HG03060 (cell line): ENCODE results near the gene CDK12.

ENCODE experiments used
- ATAC-seq: cut with Tn5 transposase; IDR thresholded peaks from one replicate; pipeline ENCODE4 v1.9.1; 2021; ENCODE audit warnings: low read depth, moderate number of reproducible peaks; ENCODE audit not compliant: unreplicated experiment

CDK12 gene

DNA sequence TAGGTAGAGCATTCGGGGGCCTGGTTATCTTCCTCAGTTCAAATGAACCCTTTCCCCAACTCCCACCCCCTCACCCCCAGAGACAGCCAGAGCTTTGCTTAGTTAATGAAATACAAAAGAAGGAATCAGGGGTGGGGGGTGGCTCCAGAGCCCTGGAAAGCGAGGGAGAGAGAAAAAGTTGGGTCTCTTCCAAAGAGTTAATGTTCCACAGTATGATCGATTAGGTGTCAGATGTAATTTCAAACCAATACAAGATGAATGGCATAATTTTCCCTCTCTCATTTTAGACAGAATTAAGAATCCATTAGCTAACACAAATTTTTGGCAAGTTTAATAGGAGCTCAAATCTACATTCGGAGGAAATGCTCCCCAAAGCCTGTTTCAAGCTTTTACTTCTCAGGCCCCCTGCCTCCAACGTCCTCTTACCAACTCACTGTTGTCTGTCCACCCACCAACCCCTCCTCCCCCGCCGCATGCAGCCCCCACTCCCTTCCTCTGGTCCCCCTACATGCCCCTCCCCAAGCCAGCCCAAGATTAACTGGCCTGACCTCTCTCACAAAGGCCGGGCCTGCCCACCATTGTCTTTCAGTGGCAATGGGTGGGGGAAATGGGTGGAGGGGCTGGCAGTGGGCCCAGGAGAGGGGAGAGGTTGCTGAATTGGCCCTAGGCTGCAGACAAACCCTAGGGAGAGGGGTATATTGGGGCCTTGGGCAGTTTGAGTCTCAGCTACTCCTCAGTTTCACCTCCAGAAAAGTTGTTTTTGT is 118.2 kb downstream of the CDK12 start:
- no peak for ATAC-seq

DNA sequence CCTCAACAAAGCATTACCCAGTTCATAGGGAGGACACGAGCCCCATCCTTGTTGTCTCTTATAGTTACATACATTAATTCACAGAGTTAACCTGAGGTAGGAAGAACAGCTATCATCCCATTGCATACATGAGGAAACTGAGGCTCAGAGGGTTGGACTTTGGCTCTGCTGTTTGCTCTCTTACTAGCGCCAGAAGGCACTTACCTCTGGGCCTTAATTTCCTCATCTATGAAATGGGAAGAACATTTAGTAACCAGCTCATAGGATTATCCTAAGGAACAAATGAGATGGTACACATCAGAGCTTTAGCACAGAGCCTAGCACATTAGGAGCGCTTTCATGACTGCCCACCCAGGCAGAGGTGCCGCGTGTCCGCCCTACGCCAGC is 118.8 kb downstream of the CDK12 start:
- ATAC-seq, result no peak

DNA sequence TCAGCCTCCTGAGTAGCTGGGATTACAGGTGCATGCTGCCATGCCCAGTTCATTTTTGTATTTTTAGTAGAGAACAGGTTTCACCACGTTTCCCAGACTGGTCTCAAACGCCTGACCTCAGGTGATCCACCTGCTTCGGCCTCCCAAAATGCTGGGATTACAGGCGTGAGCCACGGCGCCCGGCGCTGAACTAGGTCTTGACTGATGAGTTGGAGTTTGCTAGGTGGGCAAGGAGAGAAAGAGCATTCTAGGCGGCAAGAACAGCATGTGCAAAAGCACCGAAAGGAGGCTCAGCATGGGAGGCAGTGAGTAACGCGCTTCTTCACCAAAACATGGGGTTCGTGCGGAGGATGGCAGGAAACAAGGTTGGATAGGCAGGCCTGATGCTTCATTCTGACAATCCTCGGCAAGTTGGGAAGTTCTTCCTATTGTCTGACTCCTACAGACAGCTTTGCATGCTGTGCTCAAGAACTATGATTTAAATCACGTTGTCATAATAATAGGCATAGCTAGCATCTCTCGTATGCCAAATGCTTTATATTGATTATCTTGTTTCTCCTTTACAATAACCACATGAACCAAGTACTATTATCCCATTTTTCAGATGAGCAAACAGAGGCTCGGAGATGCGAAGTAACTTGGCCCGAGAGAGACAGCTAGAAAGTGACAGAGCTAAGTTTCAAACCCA is 119.9 kb downstream of the CDK12 start:
- no peak for ATAC-seq

DNA sequence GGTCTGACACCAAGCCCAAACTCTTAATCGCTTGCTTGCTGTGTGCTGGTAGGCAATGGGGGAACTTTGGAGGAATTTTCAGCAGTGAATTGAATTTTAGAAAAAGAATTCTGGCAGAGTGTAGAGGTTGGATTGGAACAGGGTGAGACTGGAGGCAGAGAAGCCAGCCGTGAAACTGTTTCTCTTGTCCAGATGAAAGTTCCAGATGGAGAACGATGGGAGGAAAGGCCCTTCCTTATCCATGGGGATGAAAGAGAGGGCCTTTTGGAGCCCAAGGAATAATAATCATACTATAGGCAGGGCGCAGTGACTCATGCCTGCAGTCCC is 120.4 kb downstream of the CDK12 start:
- no peak for ATAC-seq

DNA sequence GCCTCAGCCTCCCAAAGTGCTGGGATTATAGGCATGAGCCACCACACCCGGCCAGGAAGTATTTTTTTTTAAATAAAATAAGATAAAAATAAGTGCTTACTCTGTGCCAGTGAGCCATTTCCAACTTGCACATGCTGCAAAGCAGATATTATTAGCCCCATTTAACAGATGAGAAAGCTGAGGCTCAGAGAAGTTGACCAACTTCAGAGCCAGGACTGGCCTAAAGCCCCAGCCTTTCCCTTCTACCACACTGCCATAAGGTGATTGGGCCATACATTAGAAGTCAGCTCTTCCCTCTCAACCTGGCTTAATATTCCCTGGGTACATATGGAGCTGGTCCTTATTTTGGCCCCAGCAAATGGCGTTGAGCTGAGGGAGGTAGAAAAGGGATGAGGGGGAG is 121.4 kb downstream of the CDK12 start:
- ATAC-seq, result no peak
